ENCODE measurements around the gene GARIN5B.

GARIN5B gene

DNA sequence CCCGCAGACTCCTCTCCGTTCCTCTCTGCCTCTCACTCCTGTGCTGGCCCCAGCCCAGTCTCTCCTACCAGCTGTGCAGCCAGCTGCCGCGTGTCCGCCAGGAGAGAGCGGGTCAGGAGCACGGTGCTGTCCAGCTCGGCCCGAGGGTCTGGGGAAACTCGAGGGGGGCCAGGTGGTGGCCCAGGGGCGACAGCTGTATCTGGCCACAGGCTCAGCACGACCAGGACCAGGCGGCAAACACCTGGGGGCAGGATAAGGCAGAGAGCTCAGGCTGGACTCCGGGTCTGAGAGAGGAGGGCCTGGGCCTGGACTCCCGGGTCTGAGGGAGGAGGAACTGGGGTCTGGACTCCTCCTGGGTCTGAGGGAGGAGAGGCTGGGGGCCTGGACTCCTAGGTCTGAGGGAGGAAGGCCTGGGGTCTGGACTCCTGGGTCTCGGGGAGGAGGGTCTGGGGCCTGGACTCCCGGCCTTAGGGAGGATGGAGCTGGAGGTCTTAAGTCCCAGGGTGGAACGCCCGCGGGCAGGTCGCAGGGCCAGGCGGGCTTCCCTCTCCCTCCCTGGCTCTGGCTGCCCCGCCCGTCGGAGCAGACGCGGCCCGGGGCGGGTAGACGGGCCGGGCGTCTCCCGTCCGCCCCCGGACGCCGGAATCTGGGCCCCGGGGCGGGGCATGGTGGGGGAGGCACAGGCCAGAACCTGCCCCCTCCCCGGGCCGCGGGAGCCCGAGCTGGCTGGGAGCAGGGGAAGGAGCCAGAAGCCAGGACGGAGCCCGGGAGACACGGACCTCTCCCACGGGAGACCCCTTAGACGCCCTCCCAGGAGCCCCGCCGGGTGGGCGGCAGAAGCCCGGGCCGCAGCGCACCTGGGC is 5.9 kb upstream of the GARIN5B start:
- FAIRE-seq, result no peak

GRCh38 chr19:55368106-55368505 is 5.0 kb upstream of the GARIN5B start:
- no peak for FAIRE-seq

DNA sequence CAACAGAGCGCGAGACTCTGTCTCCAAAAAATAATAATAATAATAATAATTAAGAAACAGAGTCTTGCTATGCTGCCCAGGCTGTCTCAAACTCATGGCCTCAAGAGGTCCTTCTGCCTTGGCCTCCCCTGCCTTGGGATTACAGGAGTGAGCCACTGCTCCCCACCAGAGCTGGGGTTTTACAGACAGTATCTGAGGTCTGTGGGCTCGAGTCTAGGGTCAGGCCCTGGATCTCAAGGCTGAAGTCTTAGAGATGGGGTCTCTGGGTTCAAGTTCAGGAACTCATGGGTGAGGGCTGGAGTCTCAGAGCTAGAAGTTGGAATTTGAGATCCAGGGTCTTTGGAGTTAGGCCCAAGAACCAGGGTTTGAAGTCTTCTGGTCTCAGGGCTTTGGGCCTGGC is 3.7 kb upstream of the GARIN5B start:
- no peak for FAIRE-seq

GRCh38 chr19:55365964-55366363 is 2.9 kb upstream of the GARIN5B start:
- FAIRE-seq, result no peak

GRCh38 chr19:55365245-55365644 is 2.2 kb upstream of the GARIN5B start:
- no peak for FAIRE-seq

DNA sequence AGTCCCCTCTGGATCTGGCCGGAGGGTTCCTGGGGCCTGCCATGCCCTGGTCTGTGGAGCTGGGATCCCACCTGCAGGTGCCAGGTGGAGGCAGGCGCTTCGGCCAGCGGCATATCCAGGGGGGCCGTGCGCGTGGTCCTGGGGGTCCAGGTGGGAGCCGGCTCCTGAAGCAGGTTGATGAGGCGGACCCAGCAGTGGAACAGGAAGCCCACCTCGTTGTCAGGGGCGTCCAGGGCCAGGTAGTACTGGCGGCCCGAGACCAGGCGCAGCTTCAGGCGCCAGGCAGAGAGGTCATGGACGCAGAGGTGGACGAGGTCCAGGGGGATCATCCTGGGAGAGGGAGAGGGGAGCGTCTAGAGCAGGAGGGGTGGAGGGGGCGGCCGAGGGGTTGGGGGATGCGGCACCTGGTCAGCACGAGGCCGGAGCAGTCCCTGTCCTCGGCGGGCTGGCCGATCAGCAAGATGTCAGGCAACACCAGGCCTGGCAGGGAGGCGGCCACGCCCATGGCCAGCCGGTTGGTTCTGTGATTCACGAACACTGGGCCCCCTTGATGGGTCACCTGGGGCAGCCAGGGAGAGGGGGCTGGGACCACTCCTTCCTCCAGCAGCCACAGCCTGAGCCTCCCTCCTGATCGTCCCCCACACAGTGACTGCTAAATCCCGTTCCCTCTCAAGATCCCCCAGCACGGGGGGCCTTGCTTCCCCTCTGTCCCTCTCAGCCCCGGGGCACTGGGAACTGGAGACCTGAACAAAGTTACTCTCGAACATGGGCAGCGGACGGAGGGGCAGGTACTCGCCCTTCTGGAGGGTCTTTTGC is 678 bp downstream of the GARIN5B start:
- no peak for FAIRE-seq

- no peak for FAIRE-seq
Observed at GRCh38 chr19:55360902-55361301, 2.2 kb downstream of the GARIN5B start.

- no peak for FAIRE-seq
Observed at GRCh38 chr19:55358943-55359908, 3.8 kb downstream of the GARIN5B start.

GRCh38 chr19:55358493-55358892 is 4.6 kb downstream of the GARIN5B start:
- FAIRE-seq, result no peak

GRCh38 chr19:55355213-55355821 is 7.7 kb downstream of the GARIN5B start:
- no peak for FAIRE-seq

DNA sequence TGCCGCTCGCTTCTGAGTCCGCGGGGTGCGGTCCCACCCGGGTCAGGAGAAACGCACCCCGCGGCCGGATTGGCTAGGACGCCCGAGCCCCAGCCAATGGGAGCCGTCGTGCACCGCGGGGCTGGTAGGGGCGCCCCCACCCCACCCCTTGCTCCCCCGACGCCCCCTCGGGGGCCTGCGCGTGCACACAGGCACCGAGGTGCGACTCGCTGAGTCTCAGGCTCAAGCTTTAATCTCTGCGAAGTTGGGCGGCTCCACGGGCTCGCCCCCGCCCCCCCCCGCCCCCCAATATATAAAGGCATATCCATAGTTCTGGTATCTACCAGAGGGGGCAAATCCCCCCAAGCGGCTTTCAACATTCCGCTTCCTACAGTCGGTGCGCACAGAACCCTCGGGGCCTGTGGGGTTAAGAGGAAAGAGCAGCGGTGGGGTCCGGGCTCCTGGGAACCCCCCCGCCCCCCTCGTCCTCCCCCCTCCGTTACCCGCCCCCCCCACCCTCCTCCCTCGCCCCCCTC is 8.3 kb downstream of the GARIN5B start, which contains the start of gene COX6B2:
Gene COX6B2, minus strand, starts transcription at position 22 of the 515 bp plus-strand sequence. CDS start 198 bp downstream, outside the sequence.
- FAIRE-seq, result no peak

DNA sequence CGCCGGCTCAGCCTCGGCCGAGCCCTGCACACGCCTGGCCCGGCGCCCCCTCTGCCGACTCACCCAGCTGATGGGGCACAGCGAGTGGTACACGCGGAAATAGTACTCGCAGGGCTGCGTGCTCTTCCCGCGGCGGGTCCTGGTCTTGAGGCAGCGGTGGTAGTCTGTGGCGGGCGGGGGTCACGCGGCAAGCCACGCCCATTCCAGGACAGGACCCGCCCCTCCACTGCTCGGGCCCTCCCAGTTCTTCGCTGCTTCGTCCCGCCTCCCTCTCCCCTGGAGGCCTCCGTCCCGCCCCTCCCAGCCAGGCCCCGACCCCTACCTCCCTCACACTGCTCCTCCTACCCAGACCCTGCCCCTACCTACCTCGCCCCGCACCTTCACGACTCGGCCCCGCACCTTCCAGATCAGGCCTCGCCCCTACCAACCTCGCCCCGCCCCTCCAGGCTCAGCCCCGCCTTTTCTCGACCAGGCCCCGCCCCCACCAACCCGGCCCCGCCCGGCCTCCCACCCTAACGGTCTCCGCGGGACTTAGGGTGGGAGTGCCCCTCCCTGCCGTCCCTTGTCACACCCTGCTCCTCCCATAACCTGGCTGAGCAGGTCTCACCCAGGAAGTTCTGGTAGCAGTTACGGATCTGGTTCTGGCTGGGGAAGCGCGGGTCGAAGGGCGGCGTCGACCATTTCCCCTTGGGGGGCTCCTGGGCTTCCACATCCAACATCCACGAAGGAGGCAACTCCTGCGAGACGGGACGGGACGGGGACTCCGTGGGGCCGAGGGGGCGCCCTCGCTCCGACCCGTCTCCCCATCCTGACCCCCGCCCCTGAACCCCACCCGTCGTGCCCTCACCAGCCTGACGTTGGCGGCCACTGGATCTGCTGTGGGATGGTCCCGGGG is 9.0 kb downstream of the GARIN5B start:
- no peak for FAIRE-seq

- no peak for FAIRE-seq
Observed at GRCh38 chr19:55353356-55353802, 9.7 kb downstream of the GARIN5B start.

GRCh38 chr19:55352549-55353145 is 10.4 kb downstream of the GARIN5B start:
- FAIRE-seq, result no peak

DNA sequence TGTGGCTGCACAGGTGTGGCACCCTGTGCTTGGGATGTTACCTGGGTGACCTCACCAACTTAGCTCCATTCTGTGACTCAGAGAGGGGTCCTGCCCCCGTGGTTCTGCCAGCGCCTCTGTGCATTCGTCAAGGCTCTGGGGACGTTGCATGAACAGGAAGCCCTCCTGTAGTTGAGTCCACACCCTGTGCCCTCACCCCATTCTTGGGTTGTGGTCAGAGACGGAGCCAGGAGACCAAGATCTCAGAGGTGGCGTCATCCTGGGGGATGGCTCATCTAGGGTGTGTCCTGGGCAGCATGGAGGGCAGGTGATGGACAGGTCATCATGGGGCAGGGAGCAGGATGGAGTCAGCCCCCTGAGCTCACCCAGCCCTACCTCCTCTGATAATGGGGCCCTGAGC is 11.0 kb downstream of the GARIN5B start:
- FAIRE-seq, result no peak

DNA sequence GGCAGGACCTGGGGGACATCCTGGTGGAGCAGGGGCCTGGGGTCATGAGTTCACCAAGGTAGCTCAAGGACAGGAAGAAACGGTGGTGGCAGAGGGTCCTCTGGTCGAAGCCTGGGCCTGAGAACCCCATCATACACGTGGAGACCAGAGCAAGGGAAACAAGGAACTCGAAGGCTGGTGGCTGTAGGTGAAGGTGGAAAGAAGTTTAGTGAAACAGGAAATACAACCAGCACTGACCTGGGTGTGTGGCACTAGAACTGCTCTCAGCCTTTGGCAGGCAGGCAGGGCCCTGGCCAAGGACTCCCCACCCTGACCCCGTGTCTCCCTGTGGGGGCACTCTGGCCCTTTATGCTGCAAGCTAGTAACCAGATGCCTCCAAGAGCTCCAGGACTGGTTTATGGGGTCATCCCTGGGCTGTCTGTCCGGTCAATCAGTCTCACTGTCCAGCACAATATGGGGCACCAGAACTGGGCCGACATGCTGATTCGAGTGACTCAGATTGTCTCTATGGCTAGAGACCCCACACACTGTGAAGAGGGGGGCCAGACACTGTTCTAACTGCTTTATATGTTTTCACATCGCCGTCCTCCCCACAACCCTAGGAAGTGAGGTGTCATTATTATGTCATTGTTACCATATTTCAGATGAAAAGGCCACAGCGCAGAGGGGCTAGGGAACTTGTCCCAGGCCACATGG is 12.3 kb downstream of the GARIN5B start:
- no peak for FAIRE-seq

DNA sequence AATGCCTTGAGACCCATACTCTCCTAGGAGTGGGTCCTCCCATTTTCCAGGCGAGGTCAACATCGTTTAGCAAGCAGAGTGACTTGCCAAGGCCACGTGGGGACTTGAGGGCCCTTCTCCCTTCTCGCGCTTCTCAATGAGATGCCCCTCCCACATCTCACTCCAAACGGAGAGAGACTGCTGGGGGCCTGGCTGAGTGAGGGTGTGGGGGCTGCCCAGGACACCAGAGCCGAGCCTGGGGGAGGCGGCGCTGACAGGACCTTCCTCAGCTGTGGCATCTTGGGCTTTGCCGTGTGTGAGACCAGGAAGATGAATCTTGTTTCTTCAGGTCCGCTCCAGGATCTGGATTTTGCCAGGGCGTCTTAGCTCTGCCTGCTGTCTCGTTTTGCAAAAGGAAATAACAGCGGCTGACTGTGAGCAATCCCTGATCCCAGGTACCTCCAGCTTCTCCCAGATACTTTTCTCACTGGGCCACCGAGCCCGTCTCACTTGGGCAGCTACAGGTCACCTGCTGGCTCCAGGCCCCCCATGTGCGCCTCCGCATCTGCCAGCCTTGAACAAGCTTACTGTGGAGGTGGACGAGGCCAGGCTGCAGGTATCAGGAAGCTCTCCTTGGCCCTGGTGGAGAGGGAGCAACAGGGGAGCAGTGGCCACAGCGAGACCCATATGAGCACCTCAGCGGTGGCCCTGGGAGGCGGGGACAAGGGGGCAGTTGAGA is 14.6 kb downstream of the GARIN5B start:
- no peak for FAIRE-seq

GRCh38 chr19:55347442-55348009 is 15.5 kb downstream of the GARIN5B start:
- no peak for FAIRE-seq

Data from islet of Langerhans (tissue), 1 donor.